ENCODE results near the gene CHD9NB.

DNA sequence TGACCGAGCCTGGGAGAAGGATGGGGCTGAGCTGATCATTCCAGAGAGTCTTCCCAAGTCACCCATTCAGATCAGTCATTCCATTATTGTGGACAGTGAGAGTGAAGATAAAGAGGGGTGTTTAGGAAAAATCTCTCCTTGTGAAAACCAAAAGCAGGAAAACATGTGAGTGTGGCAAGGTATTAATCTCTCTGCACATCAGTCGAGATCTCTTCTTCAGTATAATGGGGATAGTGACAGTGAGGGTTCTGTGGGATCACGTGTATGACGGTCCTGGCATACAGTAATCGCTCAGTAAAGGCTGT lies 37.5 kb upstream of the CHD9NB start:
- TF ChIP-seq, protein P1, sequence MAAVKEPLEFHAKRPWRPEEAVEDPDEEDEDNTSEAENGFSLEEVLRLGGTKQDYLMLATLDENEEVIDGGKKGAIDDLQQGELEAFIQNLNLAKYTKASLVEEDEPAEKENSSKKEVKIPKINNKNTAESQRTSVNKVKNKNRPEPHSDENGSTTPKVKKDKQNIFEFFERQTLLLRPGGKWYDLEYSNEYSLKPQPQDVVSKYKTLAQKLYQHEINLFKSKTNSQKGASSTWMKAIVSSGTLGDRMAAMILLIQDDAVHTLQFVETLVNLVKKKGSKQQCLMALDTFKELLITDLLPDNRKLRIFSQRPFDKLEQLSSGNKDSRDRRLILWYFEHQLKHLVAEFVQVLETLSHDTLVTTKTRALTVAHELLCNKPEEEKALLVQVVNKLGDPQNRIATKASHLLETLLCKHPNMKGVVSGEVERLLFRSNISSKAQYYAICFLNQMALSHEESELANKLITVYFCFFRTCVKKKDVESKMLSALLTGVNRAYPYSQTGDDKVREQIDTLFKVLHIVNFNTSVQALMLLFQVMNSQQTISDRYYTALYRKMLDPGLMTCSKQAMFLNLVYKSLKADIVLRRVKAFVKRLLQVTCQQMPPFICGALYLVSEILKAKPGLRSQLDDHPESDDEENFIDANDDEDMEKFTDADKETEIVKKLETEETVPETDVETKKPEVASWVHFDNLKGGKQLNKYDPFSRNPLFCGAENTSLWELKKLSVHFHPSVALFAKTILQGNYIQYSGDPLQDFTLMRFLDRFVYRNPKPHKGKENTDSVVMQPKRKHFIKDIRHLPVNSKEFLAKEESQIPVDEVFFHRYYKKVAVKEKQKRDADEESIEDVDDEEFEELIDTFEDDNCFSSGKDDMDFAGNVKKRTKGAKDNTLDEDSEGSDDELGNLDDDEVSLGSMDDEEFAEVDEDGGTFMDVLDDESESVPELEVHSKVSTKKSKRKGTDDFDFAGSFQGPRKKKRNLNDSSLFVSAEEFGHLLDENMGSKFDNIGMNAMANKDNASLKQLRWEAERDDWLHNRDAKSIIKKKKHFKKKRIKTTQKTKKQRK (IDR thresholded peaks at IDR 0.05; ENCODE audit: low read depth, low read length): no peak
- no peak for TF ChIP-seq TAF1 (IDR thresholded peaks at IDR 0.05; ENCODE audit: borderline replicate concordance, low read depth, low read length)

Measured in GM12878 (cell line).